Keratinocyte (primary cell): ENCODE results near the gene EMP2. TPM values are rescaled to one million over a fixed set of nuclear protein-coding genes. Genes with fewer than 3 reads are reported as not detected.

Experiments
- DNase-seq: peaks from one replicate; pipeline ENCODE4 v3.0.0-alpha.2; 2011; ENCODE audit warnings: low read depth, missing footprints, low spot score
- FAIRE-seq: peaks from 2 replicates; lab custom pipeline; 2011; peaks lifted over from hg19 to GRCh38; lab: Jason Lieb, UNC
- H2AFZ ChIP-seq: 2 replicates; pipeline ENCODE4 v1.6.0; 2012; ENCODE audit warnings: low read length, control low read depth, inconsistent platforms; ENCODE audit not compliant: control insufficient read depth
- H3K27ac ChIP-seq: 2 replicates; pipeline ENCODE4 v1.5.1; 2011; ENCODE audit warnings: low read length; ENCODE audit not compliant: control insufficient read depth, insufficient read depth
- H3K27me3 ChIP-seq: 3 replicates; pipeline ENCODE4 v1.6.0; 2011; ENCODE audit warnings: low read length; ENCODE audit not compliant: control insufficient read depth, insufficient read depth; ENCODE audit errors: extremely low read depth
- H3K36me3 ChIP-seq, 2 experiments: 2 replicates in 1 of 2; 3 replicates in 1 of 2; pipeline ENCODE4 v1.5.1; 2011; ENCODE audit warnings: low read length in 2 of 2, mild to moderate bottlenecking in 1 of 2; ENCODE audit not compliant: control insufficient read depth in 2 of 2, insufficient read depth in 2 of 2; ENCODE audit errors: extremely low read depth in 1 of 2
- H3K4me1 ChIP-seq: 3 replicates; pipeline ENCODE4 v1.5.1; 2011; ENCODE audit warnings: low read length; ENCODE audit not compliant: control insufficient read depth, insufficient read depth; ENCODE audit errors: extremely low read depth
- H3K4me2 ChIP-seq: 3 replicates; pipeline ENCODE4 v1.6.0; 2011; ENCODE audit warnings: low read depth, low read length; ENCODE audit not compliant: control insufficient read depth, insufficient read depth; ENCODE audit errors: extremely low read depth
- H3K4me3 ChIP-seq, 3 experiments: fragments of 200-600 bp in 1 of 3; sonication (generic) in 1 of 3; 2 replicates in 2 of 3; 3 replicates in 1 of 3; pipeline ENCODE4 v1.5.1; 2011 to 2016; ENCODE audit warnings: low read length in 3 of 3, mild to moderate bottlenecking in 3 of 3, control low read depth in 2 of 3, inconsistent platforms in 1 of 3, low read depth in 1 of 3, mixed read lengths in 1 of 3, mixed run types in 1 of 3, moderate library complexity in 1 of 3; ENCODE audit not compliant: control insufficient read depth in 2 of 3, insufficient read depth in 2 of 3; ENCODE audit errors: extremely low read depth in 1 of 3
- H3K79me2 ChIP-seq: 2 replicates; pipeline ENCODE4 v1.6.0; 2012; ENCODE audit warnings: low read length; ENCODE audit not compliant: control insufficient read depth, insufficient read depth
- H3K9ac ChIP-seq: 3 replicates; pipeline ENCODE4 v1.6.0; 2011; ENCODE audit warnings: low read length; ENCODE audit not compliant: control insufficient read depth, insufficient read depth; ENCODE audit errors: extremely low read depth
- H3K9me1 ChIP-seq: 3 replicates; pipeline ENCODE4 v1.6.0; 2011; ENCODE audit warnings: low read length; ENCODE audit not compliant: control insufficient read depth, insufficient read depth; ENCODE audit errors: extremely low read depth
- H3K9me3 ChIP-seq: 2 replicates; pipeline ENCODE4 v1.5.1; 2012; ENCODE audit warnings: low read depth, low read length; ENCODE audit not compliant: control insufficient read depth
- H4K20me1 ChIP-seq: 3 replicates; pipeline ENCODE4 v1.6.0; 2011; ENCODE audit warnings: low read length; ENCODE audit not compliant: control insufficient read depth, insufficient read depth; ENCODE audit errors: extremely low read depth
- CTCF ChIP-seq, 3 experiments: IDR thresholded peaks in 1 of 3; conservative IDR thresholded peaks in 1 of 3; optimal IDR thresholded peaks in 1 of 3; 2 replicates in 2 of 3; 3 replicates in 1 of 3; pipeline versions ENCODE3 to v1.5.1; 2011; ENCODE audit warnings: low read length in 3 of 3, mild to moderate bottlenecking in 3 of 3, moderate library complexity in 2 of 3, control low read depth in 1 of 3, inconsistent platforms in 1 of 3; ENCODE audit not compliant: insufficient read depth in 2 of 3; ENCODE audit errors: extremely low read depth in 1 of 3
- EZH2 ChIP-seq: IDR thresholded peaks from one replicate; pipeline ENCODE4 v1.6.1; 2012; ENCODE audit warnings: inconsistent platforms, mild to moderate bottlenecking, low read length, moderate library complexity
- dilution Hi-C: fragments of 300-500 bp; cut with MboI; formaldehyde crosslinking; loops from one replicate; pipeline ENCODE4 v1.7.0; 2020; ENCODE audit warnings: low sequenced_read_pairs; ENCODE audit not compliant: extremely low pct_ligation_motif_present
- polyA plus RNA-seq, 5 experiments: library from polyadenylated mRNA; depleted of rRNA in 3 of 5; stranded (reverse) in 3 of 5; stranded (forward) in 1 of 5; unstranded in 1 of 5; fragments of >200 nt; gene quantifications; 1 replicate in 1 of 5; 2 replicates in 3 of 5; 3 replicates in 1 of 5; pipeline versions ENCODE4 v1.2.1 to v1.2.3, GENCODE V29; 2011 to 2012; ENCODE audit warnings: missing spikeins in 2 of 5, low read depth in 1 of 5, low replicate concordance in 1 of 5

EMP2 gene
- polyA plus RNA-seq, 1 donor (not counting 4 experiments of a cell fraction or from before 2014, with no cell fraction given): 19.1 TPM

GRCh38 chr16:10577305-10578202 lies 2.8 kb downstream of the EMP2 start:
- Histone ChIP-seq H2AFZ (no peak overlapping the region), H3K27me3 (no peaks in the 10 kb centered on the region)

GRCh38 chr16:10576390-10577304 lies 3.8 kb downstream of the EMP2 start:
- no peak for DNase-seq

More at GRCh38 chr16:10577305-10578202, 2.8 kb downstream of the EMP2 start:
- Histone ChIP-seq H3K9ac (no peak overlapping the region), H3K9me3 (no peaks in the 10 kb centered on the region), H3K4me2 (peak overlapping the region; percentile 94), H4K20me1 (no peaks in the 10 kb centered on the region), H3K36me3 (no peaks in the 10 kb centered on the region), H3K9me1 (peaks cover 5% of the 10 kb centered on the region), H3K27ac (no peak overlapping the region), H3K4me1 (peaks cover 24% of the 10 kb centered on the region), H3K79me2 (peaks cover 25% of the 10 kb centered on the region), H3K4me3 (no peak overlapping the region)
- DNase-seq (no peak), FAIRE-seq (no peak)
- dilution Hi-C loops: no loop called here
- TF ChIP-seq EZH2 (no peak), CTCF (optimal IDR thresholded peaks at IDR 0.05 in 1 of 3, IDR thresholded peaks at IDR 0.05 in 1 of 3, conservative IDR thresholded peaks at IDR 0.05 in 1 of 3; ENCODE audit: extremely low read depth in 1 of 3, insufficient read depth in 2 of 3, low read length in 3 of 3) (no peak)

More at GRCh38 chr16:10576390-10577304, 3.8 kb downstream of the EMP2 start:
- Histone ChIP-seq H3K9ac (no peak overlapping the region), H3K9me1 (peaks cover 5% of the 10 kb centered on the region), H3K36me3 (peaks cover 0 to 1% of the 10 kb centered on the region in 2 experiments), H4K20me1 (no peaks in the 10 kb centered on the region), H3K27ac (no peak overlapping the region), H3K27me3 (no peaks in the 10 kb centered on the region), H3K4me2 (no peak overlapping the region), H2AFZ (no peak overlapping the region), H3K9me3 (no peaks in the 10 kb centered on the region), H3K4me1 (peaks cover 24% of the 10 kb centered on the region), H3K79me2 (peaks cover 25% of the 10 kb centered on the region), H3K4me3 (no peak overlapping the region)
- TF ChIP-seq CTCF (optimal IDR thresholded peaks at IDR 0.05 in 1 of 3, IDR thresholded peaks at IDR 0.05 in 1 of 3, conservative IDR thresholded peaks at IDR 0.05 in 1 of 3; ENCODE audit: extremely low read depth in 1 of 3, insufficient read depth in 2 of 3, low read length in 3 of 3) (no peak), EZH2 (no peak)
- dilution Hi-C loops: no loop called here
- FAIRE-seq: no peak
